ENCODE results near the gene DAO. TPM values are rescaled to one million over a fixed set of nuclear protein-coding genes. Genes with fewer than 3 reads are reported as not detected.

The DAO gene
- total and polyA plus RNA-seq, 2 of the 4 experiments (the other 2 are of a cell fraction): not detected

DNA sequence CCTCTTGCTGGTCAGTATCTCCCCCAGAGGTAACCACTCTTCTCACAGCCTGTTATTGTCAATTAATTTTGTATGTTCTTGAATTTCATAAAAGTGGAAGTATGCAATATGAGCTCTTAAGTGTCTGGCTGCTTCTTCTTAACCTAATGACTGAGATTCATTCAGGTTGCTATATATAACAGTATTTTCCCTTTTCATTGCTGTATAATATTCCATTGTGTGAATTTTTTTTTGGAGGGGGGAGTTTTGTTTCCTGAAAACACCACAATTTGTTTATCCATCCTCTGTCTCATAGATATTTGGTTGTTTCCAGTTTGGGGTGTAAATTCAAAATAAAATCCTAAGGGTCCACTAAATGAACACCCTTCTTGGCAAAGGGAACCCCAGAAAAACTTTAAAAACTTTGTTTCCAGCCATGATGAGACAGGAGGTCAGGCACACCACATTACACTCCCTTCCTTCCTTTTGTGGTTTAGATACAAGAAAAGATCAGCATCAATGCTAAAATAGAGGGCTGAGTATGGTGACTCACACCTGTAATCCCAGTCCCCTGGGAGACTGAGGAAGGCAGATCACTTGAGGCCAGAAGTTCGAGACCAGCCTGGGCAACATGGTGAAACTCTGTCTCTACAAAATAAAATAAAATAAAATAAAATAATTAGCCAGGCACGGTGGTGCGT, 4.1 kb upstream of the DAO start:
- H2AFZ ChIP-seq (replicated peaks; ENCODE audit: low read length, poor library complexity): no peak overlapping the region
- no peak overlapping the region for H3K18ac ChIP-seq (ENCODE audit: low read depth, low read length)
- POLR2A ChIA-PET (ENCODE audit: unreplicated experiment): no interaction called here
- no peak overlapping the region for H4K8ac ChIP-seq (ENCODE audit: low read depth in 2 of 2, low read length in 2 of 2)
- no peak overlapping the region for H2BK15ac ChIP-seq (ENCODE audit: low read depth, low read length)
- CTCF ChIA-PET: no interaction called here
- TF ChIP-seq, protein P1, sequence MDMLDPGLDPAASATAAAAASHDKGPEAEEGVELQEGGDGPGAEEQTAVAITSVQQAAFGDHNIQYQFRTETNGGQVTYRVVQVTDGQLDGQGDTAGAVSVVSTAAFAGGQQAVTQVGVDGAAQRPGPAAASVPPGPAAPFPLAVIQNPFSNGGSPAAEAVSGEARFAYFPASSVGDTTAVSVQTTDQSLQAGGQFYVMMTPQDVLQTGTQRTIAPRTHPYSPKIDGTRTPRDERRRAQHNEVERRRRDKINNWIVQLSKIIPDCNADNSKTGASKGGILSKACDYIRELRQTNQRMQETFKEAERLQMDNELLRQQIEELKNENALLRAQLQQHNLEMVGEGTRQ (IDR thresholded peaks at IDR 0.05; ENCODE audit: low read depth, low read length): no peak
- no peak for TF ChIP-seq RCOR1 (IDR thresholded peaks at IDR 0.05; ENCODE audit: insufficient replicate concordance, low read length)
- no peak for TF ChIP-seq FOS (IDR thresholded peaks at IDR 0.05; ENCODE audit: low read depth, low read length)
- no peak for TF ChIP-seq RFX5 (IDR thresholded peaks at IDR 0.05; ENCODE audit: low read depth, low read length)
- TF ChIP-seq MAFK (IDR thresholded peaks at IDR 0.05; ENCODE audit: low read depth, low read length): no peak
- no peak for TF ChIP-seq POLR2A (IDR thresholded peaks at IDR 0.05; ENCODE audit: low read depth, low read length)
- no peak for TF ChIP-seq SMC3 (IDR thresholded peaks at IDR 0.05; ENCODE audit: low read depth, low read length)
- no peak overlapping the region for H3K14ac ChIP-seq (replicated peaks; ENCODE audit: low read depth, low read length)
- H3K4me3 ChIP-seq (ENCODE audit: insufficient read depth, low read depth, low read length): no peak overlapping the region
- H3K9me3 ChIP-seq (ENCODE audit: control insufficient read depth, insufficient read depth, low read length): no peaks in the 10 kb centered on the region
- H4K20me1 ChIP-seq (ENCODE audit: insufficient read depth, low read length): no peaks in the 10 kb centered on the region
- H4K5ac ChIP-seq (ENCODE audit: low read depth, low read length): no peak overlapping the region
- H2BK120ac ChIP-seq (ENCODE audit: low read depth, low read length): no peak overlapping the region
- dilution Hi-C loops (cut with HindIII; ENCODE audit: low sequenced_read_pairs, unreplicated experiment): no loop called here
- no peak overlapping the region for H2AK9ac ChIP-seq (replicated peaks; ENCODE audit: low read depth, low read length, poor library complexity)
- peaks cover 2% of the 10 kb centered on the region; the same call in 1 of the 2 replicates for H3K4me1 ChIP-seq (ENCODE audit: control insufficient read depth, insufficient read depth, low read length)
- H3K4me2 ChIP-seq (ENCODE audit: low read depth, low read length): no peak overlapping the region
- H3K56ac ChIP-seq (ENCODE audit: extremely low read depth, insufficient read depth, low read length): no peak overlapping the region
- H3K9me1 ChIP-seq (ENCODE audit: insufficient read depth, low read length): no peaks in the 10 kb centered on the region
- no peaks in the 10 kb centered on the region for H3K36me3 ChIP-seq (ENCODE audit: control insufficient read depth, insufficient read depth, low read length)
- no TSS peak for BruUV-seq (replicated peaks)
- H3K9ac ChIP-seq (ENCODE audit: low read depth, low read length): no peak overlapping the region
- no CpG with 5 or more reads among the region's 3 CpGs for WGBS, 2 experiments (ENCODE audit: extremely low coverage in 2 of 2, insufficient read length in 1 of 2)
- intact Hi-C loops (cut with micrococcal nuclease): no loop called here
- H4K91ac ChIP-seq (ENCODE audit: insufficient read depth, low read depth, low read length): no peak overlapping the region
- no peak overlapping the region for H3K23ac ChIP-seq (ENCODE audit: low read depth, low read length)
- H2BK20ac ChIP-seq (ENCODE audit: low read depth, low read length): no peak overlapping the region
- in situ Hi-C loops (cut with MboI; ENCODE audit: low sequenced_read_pairs): no loop called here
- no peak overlapping the region for H3K4ac ChIP-seq (ENCODE audit: low read depth, low read length)
- no peak overlapping the region for H2BK5ac ChIP-seq (ENCODE audit: low read depth, low read length, poor library complexity, severe bottlenecking)
- H3K27me3 ChIP-seq (ENCODE audit: control insufficient read depth, insufficient read depth, low read length): peaks cover 6% of the 10 kb centered on the region; the same call in 1 of the 2 replicates
- no peak for DNase-seq
- no peak for ATAC-seq (ENCODE audit: low read depth)
- H3K79me1 ChIP-seq (ENCODE audit: low read depth in 1 of 2, low read length in 2 of 2): no peaks in the 10 kb centered on the region
- H2AK5ac ChIP-seq (ENCODE audit: low read depth, low read length): no peak overlapping the region
- H3K27ac ChIP-seq (ENCODE audit: insufficient read depth, low read length): no peak overlapping the region

All from IMR-90 (cell line).